ENCODE results near the gene GAS7.
"Not testable (repeated sequence)": the region's sequence is repeated elsewhere in the genome, so short reads cannot be mapped to it uniquely, and the experiment has no call there.

GAS7 gene

DNA sequence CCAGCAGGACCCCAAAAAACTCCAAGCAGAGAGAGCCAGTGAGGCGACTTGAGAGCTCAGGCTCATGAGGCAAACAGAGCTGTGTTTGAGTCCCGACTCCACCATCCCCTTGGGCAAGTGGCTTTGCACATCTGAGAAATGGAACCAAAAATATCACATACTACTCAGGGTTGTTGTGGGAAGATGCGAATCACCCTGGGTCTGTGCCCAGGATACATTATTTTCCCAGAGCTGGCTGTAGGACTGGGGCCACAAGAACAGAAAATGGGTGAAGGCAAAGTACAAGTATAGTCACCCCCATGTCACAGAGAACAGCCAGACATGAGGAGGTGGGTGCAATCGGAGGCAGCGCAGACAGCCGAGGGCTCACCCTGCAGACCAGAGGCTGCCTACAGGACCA lies 127.3 kb downstream of the GAS7 start:
- no peak for DNase-seq

DNA sequence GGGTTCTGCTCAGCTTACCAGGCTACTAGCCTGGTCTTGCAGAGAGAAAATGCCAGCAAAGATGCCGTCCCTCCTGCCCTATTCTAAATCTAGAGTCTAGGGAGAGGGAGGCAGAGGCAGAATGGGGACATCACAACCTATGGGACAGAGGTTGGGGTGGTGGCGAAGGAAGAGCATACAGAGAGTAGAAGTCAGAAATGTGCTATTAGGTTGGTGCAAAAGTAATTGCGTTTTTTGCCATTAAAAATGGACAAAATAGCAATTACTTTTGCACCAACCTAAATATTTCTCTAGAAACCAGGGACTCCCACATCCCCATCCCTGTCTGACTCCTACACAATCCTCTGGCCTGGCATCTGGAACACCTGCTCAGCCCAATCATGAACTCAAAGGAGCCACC lies 127.7 kb downstream of the GAS7 start:
- DNase-seq: no peak

DNA sequence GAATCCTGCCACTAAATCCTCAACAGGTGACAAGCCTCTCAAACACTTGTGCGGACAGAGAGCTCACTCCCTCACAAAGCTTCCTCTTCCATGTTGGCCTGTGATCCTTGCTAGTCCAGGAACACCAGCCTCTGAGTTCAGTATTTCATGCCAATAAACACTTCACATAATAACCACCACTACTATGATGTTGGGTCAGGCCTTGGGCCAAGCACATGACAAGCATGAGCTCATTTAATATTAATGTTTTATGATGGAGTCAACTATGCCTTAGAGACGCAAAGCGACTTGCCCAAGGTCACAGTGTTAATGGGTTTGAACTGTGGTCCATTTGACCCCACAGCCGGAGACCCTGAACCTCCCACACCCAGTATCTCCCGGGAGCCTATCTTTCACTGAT lies 129.1 kb downstream of the GAS7 start:
- peak; percentile 28 to 54 (median 37) for DNase-seq

DNA sequence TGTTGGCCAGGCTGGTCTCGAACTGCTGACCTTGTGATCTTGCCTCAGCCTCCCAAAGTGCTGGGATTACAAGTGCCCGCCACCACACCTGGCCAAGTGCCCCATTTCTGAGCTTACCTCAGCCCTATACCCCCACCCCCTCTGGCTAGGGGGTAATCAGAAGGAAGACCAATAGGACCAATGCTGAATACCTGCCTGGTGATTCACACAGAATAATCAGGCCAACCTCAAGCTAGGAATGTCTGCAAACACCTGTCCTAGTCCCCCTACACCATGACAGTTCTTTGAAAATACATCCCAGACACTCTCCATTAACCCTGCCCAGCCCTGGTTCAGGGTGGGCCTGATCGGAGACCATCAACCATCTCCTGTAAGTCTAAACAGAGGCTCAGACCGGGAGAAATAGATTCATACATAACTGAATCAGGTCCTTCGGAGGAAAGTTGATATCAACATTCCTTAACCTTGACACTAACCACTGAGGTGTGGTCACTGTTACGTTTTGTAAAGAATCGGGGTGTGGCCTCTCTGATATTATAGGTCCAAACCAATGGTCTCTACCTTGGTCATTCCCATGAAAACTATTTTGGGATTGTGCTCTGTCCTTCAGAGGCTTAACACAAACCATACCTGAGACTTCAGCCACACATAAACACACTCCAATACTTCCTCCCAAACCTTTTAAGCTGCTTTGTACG lies 130.8 kb downstream of the GAS7 start:
- DNase-seq: no peak

DNA sequence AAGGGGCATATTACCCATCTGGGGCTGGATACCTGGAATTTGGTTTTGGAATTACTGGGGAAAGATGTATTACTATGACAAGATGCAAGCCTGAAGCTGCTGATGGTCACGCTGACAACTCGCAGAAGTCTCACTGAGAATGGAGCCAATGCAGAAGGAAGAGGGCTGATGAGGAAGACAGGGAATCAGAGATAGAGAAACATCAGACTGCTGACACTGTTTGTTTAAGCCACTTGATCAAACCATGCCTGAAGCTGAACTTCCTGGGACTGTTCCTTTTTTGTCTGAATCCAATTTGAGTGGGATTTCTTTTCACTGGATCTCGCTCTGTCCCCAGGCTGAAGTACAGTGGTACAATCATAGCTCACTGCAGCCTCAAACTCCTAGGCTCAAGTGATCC lies 133.9 kb downstream of the GAS7 start:
- DNase-seq: peak; percentile 19 to 67 (median 40)

DNA sequence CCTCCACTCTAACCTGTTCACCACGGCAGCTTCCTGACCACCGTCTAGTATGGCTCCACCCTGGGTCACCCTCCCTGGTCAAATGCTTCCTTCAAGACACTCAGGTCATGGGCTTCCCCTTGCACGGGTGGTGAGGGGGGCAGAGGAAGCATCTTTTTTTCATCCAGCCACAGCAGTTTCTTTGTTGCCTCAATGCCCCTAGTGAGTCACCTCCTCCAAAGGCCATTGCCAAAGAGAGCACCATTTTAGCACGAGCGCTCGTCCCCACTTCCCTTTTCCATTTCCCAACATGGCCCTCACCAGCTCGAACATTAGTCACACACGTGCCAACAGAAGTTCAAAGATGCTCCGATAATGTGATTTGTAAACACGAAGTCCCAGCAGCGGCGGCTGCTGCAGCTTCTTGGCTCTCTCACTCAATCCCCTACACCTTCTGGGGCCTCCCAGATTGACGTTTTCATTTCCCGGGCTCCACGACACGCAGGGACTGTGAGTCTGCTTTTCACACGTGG lies 134.6 kb downstream of the GAS7 start:
- peak; percentile 93 to 99 (median 97) for DNase-seq

DNA sequence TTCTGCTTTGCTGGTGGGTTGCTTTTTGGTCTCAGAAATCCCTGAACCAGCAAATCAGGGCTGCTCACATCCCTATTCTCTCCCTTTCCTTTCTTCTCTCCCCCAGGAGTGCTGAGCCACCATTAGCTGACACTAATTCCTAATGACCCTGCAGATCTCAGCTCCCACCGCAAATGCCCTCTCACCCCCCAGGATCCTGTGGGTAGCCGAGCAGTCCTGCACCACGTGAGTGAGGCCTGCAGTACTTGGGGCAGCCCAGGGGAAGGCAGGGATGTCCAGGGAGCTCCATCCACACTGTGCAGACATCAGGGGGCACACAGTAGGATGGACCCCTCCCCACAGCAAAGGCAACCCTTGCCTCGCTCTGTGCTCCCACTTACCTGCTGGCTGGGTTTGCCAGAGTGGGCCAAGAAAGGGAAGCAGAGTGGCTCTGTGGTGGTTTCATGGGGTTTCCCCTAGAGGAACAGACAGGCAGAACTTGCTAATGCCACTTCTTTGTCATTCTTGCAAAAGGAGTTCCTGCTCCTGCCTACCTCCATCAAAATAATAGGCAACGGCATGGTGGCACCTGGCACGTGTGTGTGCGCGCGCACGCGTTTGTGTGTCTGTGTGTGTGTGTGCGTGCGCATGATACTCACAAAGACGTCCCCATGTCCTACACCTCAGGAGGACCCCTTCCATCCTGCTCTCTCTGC lies 135.6 kb downstream of the GAS7 start:
- peak; percentile 68 to 86 (median 82) for DNase-seq

DNA sequence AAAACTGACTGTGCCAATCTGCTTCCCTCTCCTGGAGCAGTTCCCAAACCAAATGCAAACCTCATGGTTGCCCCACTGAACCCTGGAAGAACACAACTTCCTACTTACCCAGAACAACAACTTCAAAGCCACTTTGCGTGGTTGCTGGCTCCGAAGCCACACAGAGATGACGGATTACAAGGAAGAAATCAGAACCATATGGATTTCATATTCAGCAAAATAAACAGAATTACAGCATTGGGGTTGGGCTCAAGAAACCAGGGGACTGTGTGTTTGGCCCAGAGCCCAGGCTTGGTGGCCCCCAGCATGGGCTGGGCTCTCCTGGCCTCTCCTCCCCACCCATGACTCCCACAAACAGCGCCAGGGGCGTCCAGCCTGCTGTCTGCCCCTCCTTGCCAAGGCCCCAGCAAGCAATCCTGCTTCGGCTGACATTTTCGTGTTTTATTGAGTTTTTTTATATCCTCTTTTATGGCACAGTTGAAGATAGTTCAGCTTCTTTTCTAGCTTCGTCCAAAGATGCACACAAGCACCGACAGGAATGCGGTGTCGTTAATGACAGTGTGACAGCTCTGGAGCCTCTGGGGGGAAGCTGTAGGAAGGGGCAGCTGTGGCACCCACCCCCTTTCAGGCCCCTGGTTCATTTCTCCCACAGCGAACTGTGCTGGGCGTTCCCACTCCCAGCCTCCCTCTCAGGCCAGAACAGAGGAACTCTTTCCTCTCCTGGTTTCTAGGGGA lies 137.1 kb downstream of the GAS7 start:
- DNase-seq: peak; percentile 78 to 86 (median 84)

DNA sequence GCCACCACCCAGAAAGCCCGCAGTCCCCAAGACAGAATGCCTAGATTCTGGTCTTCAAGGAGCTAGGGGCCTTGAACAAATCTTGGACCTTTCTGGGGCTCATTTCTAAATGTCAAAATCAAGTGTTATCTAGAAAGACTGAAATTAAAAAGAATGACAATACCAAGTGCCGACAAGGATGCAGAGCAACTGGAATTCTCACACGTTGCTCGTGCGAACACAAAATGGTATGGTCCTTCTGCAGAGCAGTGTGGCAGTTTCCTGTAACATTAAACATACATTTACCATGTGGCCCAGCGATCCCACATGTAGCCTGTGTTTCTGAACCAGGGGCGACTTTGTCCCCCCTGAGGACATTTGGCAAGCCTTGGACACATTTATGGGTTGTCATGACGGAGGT lies 137.9 kb downstream of the GAS7 start:
- no peak for DNase-seq

DNA sequence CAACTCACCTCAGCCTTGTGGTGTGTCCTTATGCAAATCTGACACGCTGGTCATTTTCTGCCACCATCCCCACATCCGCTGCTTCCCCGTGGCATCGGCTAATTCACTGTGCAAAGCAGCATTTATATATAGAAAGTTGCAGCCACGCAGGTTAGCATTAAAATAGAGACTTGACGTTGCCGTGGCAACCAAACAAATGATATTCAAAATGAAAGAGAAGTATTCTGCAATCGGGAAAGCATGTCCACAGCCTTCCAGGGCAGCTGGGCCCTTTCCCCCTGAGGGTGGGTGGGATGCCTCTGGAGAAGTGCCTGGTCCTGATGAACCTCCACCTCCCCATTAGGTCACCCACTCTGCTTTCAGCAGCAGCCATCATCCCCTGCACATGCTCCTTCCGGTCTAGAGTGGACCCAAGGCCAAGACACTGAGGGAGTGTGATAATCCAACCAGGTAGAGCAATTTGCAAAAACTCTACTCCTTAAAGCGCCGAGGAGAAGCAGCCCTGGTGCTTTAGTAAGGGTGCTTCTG lies 138.7 kb downstream of the GAS7 start:
- peak; percentile 35 to 70 (median 57) for DNase-seq

DNA sequence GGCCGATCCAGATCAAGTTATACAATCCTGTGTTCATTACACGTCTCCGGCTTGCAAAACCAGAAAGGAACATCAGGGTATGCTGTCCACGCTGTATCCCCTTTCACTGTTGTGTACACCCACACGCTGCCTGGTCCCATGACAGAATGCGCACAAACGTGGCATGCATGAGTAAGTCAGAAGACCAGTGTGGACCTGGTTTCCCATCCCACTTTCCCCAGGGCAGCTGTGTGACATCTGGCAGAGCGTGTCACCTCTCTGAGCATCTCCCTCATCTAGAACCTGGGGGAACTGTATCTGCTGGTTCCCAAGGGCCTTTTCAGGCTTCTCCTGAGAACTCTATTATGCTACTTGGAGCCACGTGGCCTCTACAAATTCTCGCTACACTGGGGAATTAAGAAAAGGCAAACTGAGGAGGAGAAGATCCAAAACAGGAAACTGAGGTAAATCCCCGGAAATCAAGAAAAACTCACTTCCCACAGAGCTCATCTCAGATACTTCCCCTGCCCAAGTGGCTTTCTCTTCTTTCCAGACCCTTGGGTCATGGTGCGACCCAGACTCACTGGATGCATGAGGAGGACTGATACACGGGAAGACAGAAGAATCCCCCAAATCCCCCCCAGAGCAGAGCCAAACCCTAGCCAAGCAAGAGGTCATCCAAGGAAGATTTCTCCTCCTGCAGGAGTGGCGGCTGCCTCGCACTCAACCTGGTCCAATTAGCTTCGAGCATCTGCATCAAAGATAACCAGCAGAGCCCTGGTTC lies 139.3 kb downstream of the GAS7 start:
- DNase-seq: peak; percentile 62 to 77 (median 72)

DNA sequence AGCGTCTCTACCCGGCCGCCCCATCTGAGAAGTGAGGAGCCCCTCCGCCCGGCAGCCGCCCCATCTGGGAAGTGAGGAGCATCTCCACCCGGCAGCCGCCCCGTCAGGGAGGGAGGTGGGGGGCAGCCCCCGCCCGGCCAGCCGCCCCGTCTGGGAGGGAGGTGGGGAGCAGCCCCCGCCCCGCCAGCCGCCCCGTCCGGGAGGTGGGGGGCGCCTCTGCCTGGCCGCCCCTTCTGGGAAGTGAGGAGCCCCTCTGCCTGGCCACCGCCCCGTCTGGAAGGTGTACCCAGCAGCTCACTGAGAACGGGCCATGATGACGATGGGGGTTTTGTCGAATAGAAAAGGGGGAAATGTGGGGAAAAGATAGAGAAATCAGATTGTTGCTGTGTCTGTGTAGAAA lies 140.9 kb downstream of the GAS7 start:
- not testable (repeated sequence) for DNase-seq

DNA sequence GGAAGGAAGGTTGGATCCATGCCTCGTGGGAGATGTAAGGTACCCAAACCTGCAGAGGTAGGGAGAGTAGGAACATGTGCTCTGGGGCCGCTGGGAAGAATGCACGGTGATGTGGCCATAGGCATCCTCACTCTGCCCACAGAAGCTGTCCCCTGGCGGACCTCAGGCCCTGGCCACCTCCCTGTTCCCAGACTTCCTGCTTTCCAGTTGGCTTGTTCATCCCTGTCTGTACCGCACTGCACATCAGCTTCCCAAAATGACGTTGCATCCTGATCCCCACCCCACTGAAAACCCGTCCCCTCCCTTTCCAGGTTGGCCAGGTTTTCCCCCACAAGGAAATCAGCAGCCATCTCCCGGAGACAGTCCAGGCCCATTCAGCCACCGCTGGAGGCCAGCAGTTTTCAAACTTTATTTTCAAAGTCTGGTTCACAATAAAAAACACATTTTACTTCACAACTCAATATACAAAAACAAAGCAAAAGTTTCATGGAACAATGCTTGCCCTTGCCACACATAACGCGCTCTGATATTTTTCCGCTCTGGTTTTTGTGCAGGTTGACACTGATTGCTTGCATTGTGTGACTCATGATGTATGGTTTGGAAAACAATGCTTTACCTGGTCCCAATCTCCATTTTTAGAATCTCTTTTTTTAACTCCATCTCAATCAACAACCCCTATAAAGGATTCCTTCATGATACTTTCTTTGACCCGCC lies 143.0 kb downstream of the GAS7 start:
- DNase-seq: no peak

DNA sequence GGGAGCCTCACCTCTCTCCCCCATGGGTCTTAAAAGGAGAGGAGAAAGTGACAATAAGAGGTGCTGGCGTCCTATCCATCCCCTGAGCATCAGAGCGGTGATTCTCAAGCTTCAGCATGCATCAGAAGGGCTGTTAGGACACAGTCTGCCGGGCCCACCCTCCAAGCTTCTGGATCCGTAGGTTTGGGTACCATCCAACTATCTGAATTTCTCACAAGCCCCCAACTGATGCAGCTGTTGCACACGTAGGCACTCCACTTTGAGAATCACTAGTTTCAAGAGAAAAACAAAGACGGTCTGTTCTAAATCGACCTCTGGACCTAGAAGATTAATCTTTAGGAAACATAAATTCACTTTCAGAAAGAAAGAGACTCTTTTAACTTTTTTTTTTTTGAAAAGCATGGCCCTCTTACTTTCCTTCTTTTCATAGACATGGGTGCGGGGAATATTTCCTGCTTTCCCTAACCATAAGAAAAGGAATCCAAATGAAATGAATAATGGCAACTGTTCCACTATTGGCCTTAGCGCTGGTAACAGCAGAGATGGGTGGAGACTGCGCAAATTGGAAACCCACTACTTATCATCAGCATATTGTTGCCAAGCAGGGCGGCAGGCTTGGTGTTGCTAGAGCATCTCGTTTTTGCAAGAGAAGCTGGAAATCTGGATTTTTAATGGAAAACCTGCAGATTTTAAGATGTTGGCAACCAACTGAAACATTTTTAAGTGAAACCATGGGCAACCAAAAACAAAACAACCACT lies 144.4 kb downstream of the GAS7 start:
- no peak for DNase-seq

DNA sequence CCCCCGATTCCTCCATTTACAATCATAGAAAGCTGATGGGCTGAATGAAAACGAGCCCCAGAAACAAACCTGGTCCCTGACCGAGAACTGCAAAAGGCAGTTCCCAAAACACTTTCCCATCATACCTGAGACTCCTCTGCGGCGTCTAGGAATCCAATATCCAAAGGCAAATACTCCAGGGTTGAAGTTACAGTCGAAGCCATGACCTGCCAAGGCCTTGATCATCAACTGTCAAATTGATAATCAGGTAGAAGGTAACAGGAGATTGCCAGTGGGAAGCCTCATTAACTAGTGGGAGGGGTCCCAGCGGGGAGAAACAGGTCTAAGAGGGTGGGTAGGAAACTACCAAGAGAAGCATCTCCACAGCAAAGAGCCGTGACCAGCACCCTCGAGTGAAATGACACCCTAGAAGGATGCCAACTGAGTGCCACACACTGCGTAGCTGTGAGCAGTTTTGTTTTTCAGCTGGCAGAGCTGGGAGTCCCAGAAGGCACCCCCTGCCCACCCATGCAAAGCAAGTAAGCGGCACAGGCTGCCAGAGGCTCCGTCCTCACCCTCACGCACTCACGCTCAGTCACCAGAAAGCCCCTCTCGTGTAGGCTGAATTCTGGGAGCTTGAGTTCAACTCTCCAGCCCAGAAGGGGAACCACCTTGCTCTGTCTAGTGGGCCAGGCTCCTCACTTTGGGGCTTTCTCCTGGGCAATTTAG lies 146.1 kb downstream of the GAS7 start:
- DNase-seq: no peak

DNA sequence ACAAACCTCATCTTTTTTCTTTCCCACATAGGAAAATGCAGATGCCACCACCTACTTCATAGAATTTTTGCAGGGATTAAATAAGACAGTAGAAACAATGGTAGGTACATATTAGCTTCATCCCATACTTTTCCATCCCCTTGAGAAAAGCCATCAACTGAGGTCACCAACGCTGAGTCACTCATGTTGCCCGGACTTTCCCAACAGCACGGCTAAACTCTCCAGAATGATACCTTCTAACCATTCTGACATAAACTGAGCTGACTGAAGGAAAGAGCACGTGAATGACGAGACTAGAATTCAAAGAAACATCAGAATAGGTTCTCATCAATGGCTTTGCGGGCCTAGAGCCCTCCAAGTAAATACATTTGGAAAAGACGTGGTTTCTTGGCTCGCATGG lies 147.3 kb downstream of the GAS7 start:
- peak; percentile 57 to 68 (median 61) for DNase-seq

DNA sequence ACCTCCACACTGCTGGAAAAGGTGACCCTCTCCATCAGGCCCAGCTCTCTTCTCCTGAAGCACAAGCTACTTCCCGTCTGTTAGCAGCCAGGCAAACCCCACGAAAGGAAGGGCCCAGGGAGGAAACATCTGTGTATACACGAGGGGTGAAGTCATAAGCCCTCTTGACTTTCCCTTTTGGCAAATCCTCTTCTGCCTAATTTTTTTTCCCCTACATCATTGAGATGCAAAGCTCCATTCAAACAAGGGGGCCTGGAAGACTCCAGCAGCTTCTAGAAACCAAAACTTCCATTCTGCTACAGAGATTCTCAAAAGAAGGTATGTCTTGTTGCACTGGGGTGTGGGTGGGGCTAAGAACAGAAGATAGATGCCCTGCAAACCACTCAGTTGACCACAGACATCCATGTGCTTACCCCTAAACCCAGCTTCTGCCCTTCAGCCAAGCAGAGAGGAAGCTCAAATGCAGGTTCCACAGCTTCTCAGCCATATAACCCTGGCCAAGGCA lies 147.8 kb downstream of the GAS7 start:
- peak; percentile 70 to 90 (median 86) for DNase-seq

DNA sequence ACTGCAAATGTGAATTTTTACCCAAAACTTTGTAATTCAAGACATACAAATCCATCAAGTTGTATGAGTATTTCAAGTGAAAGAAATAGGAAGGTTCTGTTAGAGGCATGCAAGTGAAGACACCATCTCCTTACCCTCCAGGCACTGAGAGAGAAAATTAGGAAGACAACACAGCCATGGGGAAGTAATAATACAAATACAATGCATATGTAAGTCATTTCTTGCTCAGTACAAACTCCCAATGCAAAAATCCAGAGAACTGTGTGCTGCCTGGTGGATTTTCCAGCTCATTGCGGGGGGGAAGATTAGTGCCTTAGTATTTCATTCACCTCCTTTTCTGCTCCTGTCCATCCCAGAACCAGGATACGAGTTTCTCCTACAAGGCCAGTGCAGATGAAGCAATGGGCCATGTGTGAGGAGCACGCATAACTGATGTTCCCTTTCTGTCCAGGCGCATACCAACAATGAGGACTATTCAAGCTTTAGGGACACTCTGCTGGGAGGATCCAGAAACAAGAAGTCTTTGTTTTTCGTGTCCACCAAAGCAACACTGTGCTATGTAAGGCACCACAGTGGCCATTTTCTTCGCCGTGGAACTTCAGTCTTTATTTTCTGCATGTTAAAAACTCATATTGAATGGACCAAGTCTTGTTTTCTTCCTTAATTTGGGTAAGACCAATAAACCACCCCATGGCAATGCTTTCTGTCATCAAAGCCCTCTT lies 149.6 kb downstream of the GAS7 start:
- DNase-seq: peak; percentile 38 to 77 (median 62)
